OCI-LY3 (cell line): ENCODE data around the gene TNC.

ENCODE experiments used
- H2AFZ ChIP-seq: fragments of 200-600, 300-600 bp; shearing (Covaris generic); 2 replicates; pipeline ENCODE4 v1.6.0; 2014; ENCODE audit warnings: antibody characterized with exemption, low read depth, low read length
- H3K27ac ChIP-seq: fragments of 200-600, 300-600 bp; sonication (generic); 2 replicates; pipeline ENCODE4 v1.5.1; 2014; ENCODE audit warnings: mild to moderate bottlenecking, low read length, moderate library complexity, mixed read lengths
- H3K27me3 ChIP-seq: fragments of 200-600, 300-600 bp; sonication (generic); 2 replicates; pipeline ENCODE4 v1.6.1; 2014; ENCODE audit warnings: low read depth, low read length, mixed read lengths
- H3K36me3 ChIP-seq: fragments of 200-600, 300-600 bp; sonication (generic); replicated peaks from 2 replicates; pipeline ENCODE3; 2014; ENCODE audit warnings: low read depth, low read length, mixed read lengths
- H3K4me1 ChIP-seq: fragments of 300-600, 200-600 bp; sonication (generic); 2 replicates; pipeline ENCODE4 v1.6.1; 2014; ENCODE audit warnings: low read length, mixed read lengths
- H3K4me2 ChIP-seq: fragments of 200-600, 300-600 bp; sonication (generic); 2 replicates; pipeline ENCODE4 v1.6.1; 2014; ENCODE audit warnings: low read length, mixed read lengths
- H3K4me3 ChIP-seq: fragments of 300-600, 200-600 bp; sonication (generic); 2 replicates; pipeline ENCODE4 v1.5.1; 2014; ENCODE audit warnings: antibody characterized with exemption, mild to moderate bottlenecking, low read length, moderate library complexity
- H3K79me2 ChIP-seq: fragments of 300-600, 200-600 bp; shearing (Covaris generic); 2 replicates; pipeline ENCODE4 v1.6.1; 2014; ENCODE audit warnings: mild to moderate bottlenecking, low read length, mixed read lengths
- H3K9ac ChIP-seq: fragments of 300-600, 200-600 bp; shearing (Covaris generic); 2 replicates; pipeline ENCODE4 v1.6.0; 2014; ENCODE audit warnings: mild to moderate bottlenecking, low read length, moderate library complexity
- H3K9me3 ChIP-seq: fragments of 200-600, 300-600 bp; shearing (Covaris generic); 2 replicates; pipeline ENCODE4 v1.6.1; 2014; ENCODE audit warnings: low read length, mixed read lengths; ENCODE audit not compliant: insufficient read depth
- H4K20me1 ChIP-seq: fragments of 200-600, 300-600 bp; sonication (generic); 2 replicates; pipeline ENCODE4 v1.6.1; 2016; ENCODE audit warnings: low read length, mixed read lengths; ENCODE audit not compliant: insufficient read depth
- EZH2phosphoT487 ChIP-seq: fragments of 200-600 bp; shearing (Covaris generic); IDR thresholded peaks from 2 replicates; pipeline ENCODE4 v1.6.1; 2018; ENCODE audit warnings: antibody characterized with exemption, mixed run types, low read depth
- TF ChIP-seq, protein P1 (sequence below): fragments of 200-600, 300-600 bp; sonication (generic); IDR thresholded peaks from 2 replicates; pipeline ENCODE4 v1.5.1; 2014; ENCODE audit warnings: antibody characterized with exemption, low read length, low read depth

Gene TNC

DNA sequence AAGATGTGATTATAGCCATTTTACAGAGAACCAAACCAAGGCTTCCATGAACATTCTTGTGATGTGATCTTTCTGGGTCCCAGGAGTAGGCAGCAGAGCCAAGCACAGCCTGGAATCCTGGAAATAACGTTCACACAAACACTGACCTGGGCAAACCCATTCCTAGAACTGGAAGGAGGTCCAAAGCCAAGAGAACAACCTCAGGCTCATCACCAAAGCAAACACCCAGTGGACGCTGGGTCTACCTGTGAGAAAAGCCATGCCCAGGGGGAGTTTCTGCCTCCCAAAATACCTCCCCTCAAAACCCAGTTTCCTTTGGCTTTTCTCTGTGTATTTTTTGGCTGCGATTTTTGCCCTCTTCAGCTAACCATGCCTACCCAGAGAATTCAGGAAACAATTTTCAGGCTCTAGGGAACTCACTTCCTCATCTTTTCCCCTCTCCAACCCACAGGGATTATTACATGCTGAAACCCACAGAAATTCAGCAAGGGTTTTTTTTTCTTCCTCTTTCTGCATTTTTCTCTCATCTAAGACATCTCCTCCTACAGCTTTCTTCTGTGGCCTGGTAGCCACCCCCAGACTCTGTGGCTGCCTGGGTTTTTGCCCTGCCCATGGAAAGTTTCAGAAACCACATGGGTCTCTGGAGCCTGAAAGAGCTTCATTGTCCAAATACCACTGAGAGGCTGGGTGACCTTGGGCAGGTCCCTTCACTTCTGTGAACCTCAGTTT is 75.0 kb downstream of the TNC start:
- H3K27ac ChIP-seq, result no peak overlapping the region
- peaks cover 92% of the 10 kb centered on the region for H3K27me3 ChIP-seq
- no peaks in the 10 kb centered on the region for H3K79me2 ChIP-seq
- no peaks in the 10 kb centered on the region for H3K9me3 ChIP-seq
- TF ChIP-seq, protein P1, sequence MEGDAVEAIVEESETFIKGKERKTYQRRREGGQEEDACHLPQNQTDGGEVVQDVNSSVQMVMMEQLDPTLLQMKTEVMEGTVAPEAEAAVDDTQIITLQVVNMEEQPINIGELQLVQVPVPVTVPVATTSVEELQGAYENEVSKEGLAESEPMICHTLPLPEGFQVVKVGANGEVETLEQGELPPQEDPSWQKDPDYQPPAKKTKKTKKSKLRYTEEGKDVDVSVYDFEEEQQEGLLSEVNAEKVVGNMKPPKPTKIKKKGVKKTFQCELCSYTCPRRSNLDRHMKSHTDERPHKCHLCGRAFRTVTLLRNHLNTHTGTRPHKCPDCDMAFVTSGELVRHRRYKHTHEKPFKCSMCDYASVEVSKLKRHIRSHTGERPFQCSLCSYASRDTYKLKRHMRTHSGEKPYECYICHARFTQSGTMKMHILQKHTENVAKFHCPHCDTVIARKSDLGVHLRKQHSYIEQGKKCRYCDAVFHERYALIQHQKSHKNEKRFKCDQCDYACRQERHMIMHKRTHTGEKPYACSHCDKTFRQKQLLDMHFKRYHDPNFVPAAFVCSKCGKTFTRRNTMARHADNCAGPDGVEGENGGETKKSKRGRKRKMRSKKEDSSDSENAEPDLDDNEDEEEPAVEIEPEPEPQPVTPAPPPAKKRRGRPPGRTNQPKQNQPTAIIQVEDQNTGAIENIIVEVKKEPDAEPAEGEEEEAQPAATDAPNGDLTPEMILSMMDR, result no peak
- TF ChIP-seq EZH2phosphoT487, result no peak
- no peak overlapping the region for H3K4me2 ChIP-seq
- H3K4me3 ChIP-seq, result no peak overlapping the region
- no peaks in the 10 kb centered on the region for H3K36me3 ChIP-seq
- no peak overlapping the region for H2AFZ ChIP-seq
- peaks cover 2% of the 10 kb centered on the region; the same call in 1 of the 2 replicates for H4K20me1 ChIP-seq
- peaks cover 7% of the 10 kb centered on the region; the same call in 1 of the 2 replicates for H3K4me1 ChIP-seq
- no peak overlapping the region for H3K9ac ChIP-seq

DNA sequence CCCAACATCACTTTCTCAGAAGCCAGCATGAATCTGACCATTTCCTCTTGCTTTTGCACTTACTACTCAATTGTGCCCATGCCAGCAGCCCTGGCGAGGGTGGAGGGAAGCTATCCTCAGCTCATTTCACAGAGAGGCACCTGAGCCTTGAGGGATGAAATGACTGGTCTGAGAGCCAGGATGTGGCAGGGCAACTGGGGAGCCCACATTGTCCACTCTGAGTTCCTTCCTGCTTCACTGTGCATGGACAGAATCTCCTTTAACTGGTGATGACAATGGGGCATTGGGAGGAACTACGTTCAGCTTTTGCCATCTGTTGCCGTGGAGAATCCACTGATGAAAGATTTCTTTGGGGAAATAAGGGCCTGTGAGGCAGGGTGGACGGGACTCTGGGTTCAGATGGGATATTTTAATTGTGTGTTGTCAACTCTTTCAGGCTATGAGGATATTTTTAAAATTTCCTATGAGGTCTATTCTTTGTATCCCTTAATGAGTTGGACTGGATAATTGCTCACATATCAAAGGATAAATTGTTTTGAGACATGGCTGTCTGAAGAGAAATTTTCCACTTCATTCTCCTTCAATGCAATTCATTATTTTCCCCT is 78.3 kb downstream of the TNC start:
- Histone ChIP-seq H3K4me2 (no peak overlapping the region), H3K27ac (no peak overlapping the region), H2AFZ (no peak overlapping the region), H3K4me3 (no peak overlapping the region), H3K9ac (no peak overlapping the region), H3K27me3 (peaks cover 93% of the 10 kb centered on the region), H3K79me2 (no peaks in the 10 kb centered on the region), H4K20me1 (peaks cover 8% of the 10 kb centered on the region), H3K36me3 (no peaks in the 10 kb centered on the region), H3K4me1 (peaks cover 22% of the 10 kb centered on the region), H3K9me3 (no peaks in the 10 kb centered on the region)
- TF ChIP-seq EZH2phosphoT487, result no peak
- TF ChIP-seq, protein P1, result no peak

DNA sequence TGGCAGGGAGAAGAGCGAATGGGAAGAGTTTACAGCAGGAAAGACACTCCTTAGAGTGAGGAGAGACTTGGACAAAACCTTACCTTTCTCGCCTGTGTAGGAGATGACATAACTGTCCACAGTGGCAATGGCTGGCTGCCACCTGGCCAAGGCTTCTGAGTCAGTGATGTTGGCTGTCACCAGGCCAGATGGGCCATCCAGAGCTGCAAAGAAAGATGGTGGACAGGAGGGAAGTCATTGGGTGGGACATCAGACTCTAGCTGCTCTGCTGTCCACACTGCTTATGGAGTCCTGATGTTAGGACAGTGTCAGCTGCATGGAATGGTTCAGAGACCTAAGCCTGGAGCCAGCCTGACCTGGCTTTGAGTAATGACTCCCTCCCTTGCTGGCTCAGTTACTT is 79.8 kb downstream of the TNC start:
- Histone ChIP-seq H3K36me3 (no peaks in the 10 kb centered on the region), H3K9ac (no peak overlapping the region), H3K79me2 (no peaks in the 10 kb centered on the region), H3K4me2 (no peak overlapping the region), H3K27ac (no peak overlapping the region), H3K27me3 (peaks cover 93% of the 10 kb centered on the region), H3K4me1 (peaks cover 18% of the 10 kb centered on the region), H3K9me3 (no peaks in the 10 kb centered on the region), H2AFZ (no peak overlapping the region), H4K20me1 (peaks cover 8% of the 10 kb centered on the region), H3K4me3 (no peak overlapping the region)
- no peak for TF ChIP-seq EZH2phosphoT487
- TF ChIP-seq, protein P1, result no peak

DNA sequence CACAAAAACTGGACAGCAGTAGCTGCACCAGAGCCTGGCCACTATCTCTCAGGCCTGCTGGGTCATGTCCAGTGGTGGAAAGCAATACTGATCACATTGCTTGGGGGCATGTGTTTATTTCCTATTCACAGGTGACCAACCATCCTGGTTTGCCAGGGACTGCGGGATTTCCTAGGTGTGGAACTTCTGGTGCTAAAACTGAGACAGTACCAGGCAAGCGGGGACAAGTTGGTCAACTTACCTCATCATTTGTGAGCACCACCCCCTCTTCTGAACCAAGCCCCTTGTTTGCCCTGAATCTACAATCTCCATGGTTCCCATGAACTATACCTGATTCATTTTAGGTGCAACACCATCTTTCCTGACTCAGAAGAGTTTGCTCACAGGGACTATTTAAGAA is 81.3 kb downstream of the TNC start:
- H4K20me1 ChIP-seq, result peaks cover 8% of the 10 kb centered on the region
- peak overlapping the region; percentile 82 for H3K4me2 ChIP-seq
- peak overlapping the region; percentile 54; the same call in 1 of the 2 replicates for H3K4me3 ChIP-seq
- no peak overlapping the region for H2AFZ ChIP-seq
- H3K4me1 ChIP-seq, result peaks cover 15% of the 10 kb centered on the region
- no peak overlapping the region for H3K9ac ChIP-seq
- H3K36me3 ChIP-seq, result no peaks in the 10 kb centered on the region
- TF ChIP-seq, protein P1, result no peak
- no peak for TF ChIP-seq EZH2phosphoT487
- no peaks in the 10 kb centered on the region for H3K9me3 ChIP-seq
- H3K79me2 ChIP-seq, result no peaks in the 10 kb centered on the region
- H3K27me3 ChIP-seq, result peaks cover 94% of the 10 kb centered on the region
- H3K27ac ChIP-seq, result no peak overlapping the region
